ACC112 (cell line): ENCODE measurements around the gene PPP2R1B.

ENCODE experiments used
- H2AFZ ChIP-seq: fragments of 200-600 bp; sonication (generic); one replicate; pipeline ENCODE4 v1.6.0; 2017; ENCODE audit warnings: antibody characterized with exemption, low read length; ENCODE audit not compliant: unreplicated experiment
- H3K27ac ChIP-seq: fragments of 200-600 bp; sonication (generic); 2 replicates; pipeline ENCODE4 v1.5.1; 2014; ENCODE audit warnings: low read depth, mild to moderate bottlenecking, antibody characterized with exemption, low read length, moderate library complexity
- H3K27me3 ChIP-seq: fragments of 200-600 bp; sonication (generic); 2 replicates; pipeline ENCODE4 v1.6.1; 2014; ENCODE audit warnings: mild to moderate bottlenecking, antibody characterized with exemption, low read length, moderate library complexity, mixed read lengths; ENCODE audit not compliant: insufficient read depth
- H3K36me3 ChIP-seq: fragments of 200-600 bp; sonication (generic); 2 replicates; pipeline ENCODE4 v1.6.1; 2016; ENCODE audit warnings: mild to moderate bottlenecking, antibody characterized with exemption, low read length, moderate library complexity, mixed read lengths; ENCODE audit not compliant: insufficient read depth
- H3K4me1 ChIP-seq: fragments of 200-600 bp; sonication (generic); one replicate; pipeline ENCODE4 v1.6.1; 2016; ENCODE audit warnings: low read length, mixed read lengths; ENCODE audit not compliant: insufficient read depth, unreplicated experiment, control insufficient read depth
- H3K4me3 ChIP-seq: fragments of 200-600 bp; sonication (generic); 2 replicates; pipeline ENCODE4 v1.5.1; 2014; ENCODE audit warnings: mild to moderate bottlenecking, low read depth, low read length
- H3K79me2 ChIP-seq: fragments of 200-600 bp; sonication (generic); one replicate; pipeline ENCODE4 v1.6.0; 2016; ENCODE audit warnings: low read length; ENCODE audit not compliant: control insufficient read depth, unreplicated experiment, insufficient read depth

PPP2R1B gene

DNA sequence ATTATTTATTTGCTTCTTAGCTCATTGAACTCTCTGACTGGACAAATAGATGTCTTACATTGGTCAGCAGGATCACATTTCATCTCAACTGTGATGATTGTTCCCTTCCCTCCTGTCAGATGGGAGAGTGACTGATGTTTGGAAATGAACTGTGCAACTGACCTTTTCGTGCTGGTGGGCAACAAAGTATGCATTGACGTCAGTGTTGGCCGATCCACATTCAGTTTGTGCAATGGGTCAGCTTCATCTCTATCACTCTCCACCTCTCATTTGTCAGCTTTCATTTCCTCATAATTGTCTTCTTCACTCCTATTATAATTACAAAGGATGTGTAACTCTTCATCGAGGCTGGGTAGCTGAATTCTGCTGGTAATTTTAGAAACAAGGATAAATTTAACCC is 71.3 kb downstream of the PPP2R1B start:
- Histone ChIP-seq H3K27ac (peak overlapping the region; percentile 90), H3K4me3 (no peak overlapping the region), H3K4me1 (peaks cover 43% of the 10 kb centered on the region), H3K79me2 (no peaks in the 10 kb centered on the region), H2AFZ (no peak overlapping the region), H3K36me3 (no peaks in the 10 kb centered on the region), H3K27me3 (no peaks in the 10 kb centered on the region)

DNA sequence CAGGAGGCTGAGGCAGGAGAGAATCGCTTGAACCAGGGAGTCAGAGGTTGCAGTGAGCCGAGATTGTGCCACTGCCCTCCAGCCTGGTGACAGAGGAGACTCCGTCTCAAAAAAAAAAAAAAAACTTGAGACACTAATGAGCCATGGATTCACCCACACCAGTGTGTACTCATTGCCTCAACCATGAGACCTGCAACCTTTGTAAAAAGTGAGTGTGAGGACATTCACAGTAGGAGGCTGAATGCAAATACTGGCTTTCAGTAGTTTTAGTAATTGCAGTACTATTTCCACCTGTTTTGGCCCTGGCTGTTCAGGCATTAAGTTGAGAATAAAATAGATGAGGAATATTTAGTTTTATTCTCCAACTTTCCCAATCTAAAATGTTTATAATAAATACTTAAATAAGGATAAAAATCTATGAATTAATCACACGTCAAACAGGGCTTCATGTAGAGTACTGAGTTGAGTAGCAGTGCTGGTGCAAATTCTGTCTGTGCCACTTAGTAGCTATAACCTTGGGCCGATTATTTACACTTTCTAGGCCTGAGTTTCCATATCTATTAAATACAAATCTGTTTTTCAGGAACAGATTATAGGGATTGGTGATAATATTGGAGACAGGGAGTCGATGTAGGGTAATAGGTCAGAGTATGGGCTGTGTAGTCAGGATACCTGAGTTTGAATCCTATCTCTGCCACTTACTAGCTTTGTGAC is 72.8 kb downstream of the PPP2R1B start:
- Histone ChIP-seq H3K4me1 (peaks cover 39% of the 10 kb centered on the region), H3K79me2 (no peaks in the 10 kb centered on the region), H3K36me3 (peaks cover 11% of the 10 kb centered on the region), H2AFZ (no peak overlapping the region), H3K27ac (peak overlapping the region; percentile 90), H3K4me3 (no peak overlapping the region), H3K27me3 (no peaks in the 10 kb centered on the region)

DNA sequence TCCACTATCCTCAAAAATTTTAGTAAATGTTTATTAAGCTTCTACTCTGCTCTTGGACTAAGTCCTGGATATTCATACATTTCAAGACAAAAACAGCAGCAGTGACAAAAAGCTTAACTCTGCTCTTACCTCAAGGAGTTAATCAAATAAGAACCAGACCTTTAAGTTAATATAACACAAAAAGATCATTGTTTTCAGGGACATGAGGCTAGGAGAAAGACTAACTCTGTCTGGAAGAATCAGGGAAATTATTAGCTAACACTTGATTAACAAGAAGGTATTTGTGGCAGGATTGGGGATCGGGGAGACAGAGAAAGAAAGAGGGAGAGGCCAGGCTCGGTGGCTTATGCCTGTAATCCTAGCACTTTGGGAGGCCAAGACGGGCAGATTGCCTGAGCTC is 74.4 kb downstream of the PPP2R1B start:
- H3K79me2 ChIP-seq: no peaks in the 10 kb centered on the region
- no peak overlapping the region for H3K4me3 ChIP-seq
- no peak overlapping the region for H3K27ac ChIP-seq
- no peak overlapping the region for H2AFZ ChIP-seq
- no peaks in the 10 kb centered on the region for H3K27me3 ChIP-seq
- H3K4me1 ChIP-seq: peaks cover 31% of the 10 kb centered on the region
- peaks cover 11% of the 10 kb centered on the region for H3K36me3 ChIP-seq

DNA sequence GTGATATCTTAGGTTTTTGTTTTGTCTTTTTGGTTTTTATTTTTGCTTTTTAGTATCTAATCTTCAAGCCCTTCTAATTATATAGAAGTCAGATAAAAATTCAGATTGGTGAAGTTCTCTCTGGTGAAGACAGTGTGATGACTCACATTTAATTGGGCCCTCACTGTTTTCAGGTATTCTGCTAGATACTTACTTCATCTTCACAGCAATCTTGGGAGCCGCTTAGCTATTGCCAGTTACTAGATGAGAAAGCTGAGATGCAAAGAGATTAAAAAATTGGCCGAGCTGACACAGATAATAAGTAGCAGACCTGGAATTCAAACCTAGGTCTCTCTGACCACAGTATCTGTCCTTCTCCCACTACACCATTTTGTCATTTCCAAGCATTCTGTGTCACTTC is 75.0 kb downstream of the PPP2R1B start:
- no peaks in the 10 kb centered on the region for H3K79me2 ChIP-seq
- H2AFZ ChIP-seq: no peak overlapping the region
- H3K27ac ChIP-seq: no peak overlapping the region
- no peak overlapping the region for H3K4me3 ChIP-seq
- no peaks in the 10 kb centered on the region for H3K27me3 ChIP-seq
- H3K4me1 ChIP-seq: peaks cover 25% of the 10 kb centered on the region
- H3K36me3 ChIP-seq: peaks cover 11% of the 10 kb centered on the region

DNA sequence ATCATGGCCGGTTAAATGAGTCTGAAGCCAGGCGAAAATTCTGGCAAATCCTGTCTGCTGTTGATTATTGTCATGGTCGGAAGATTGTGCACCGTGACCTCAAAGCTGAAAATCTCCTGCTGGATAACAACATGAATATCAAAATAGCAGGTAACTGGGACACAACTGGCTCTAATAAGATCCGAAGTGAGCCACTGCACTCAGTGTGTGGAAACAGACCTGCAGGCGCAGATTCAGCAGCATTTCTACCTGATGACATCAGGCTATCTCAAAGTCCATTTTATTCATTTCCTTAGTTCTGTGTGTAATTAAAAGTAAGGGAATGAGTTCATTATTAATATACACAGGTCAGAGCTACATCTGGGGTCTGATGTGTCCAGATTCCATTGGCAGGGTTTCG is 78.2 kb downstream of the PPP2R1B start:
- no peaks in the 10 kb centered on the region for H3K27me3 ChIP-seq
- H3K4me1 ChIP-seq: no peaks in the 10 kb centered on the region
- H3K27ac ChIP-seq: no peak overlapping the region
- H2AFZ ChIP-seq: no peak overlapping the region
- no peak overlapping the region for H3K4me3 ChIP-seq
- no peaks in the 10 kb centered on the region for H3K79me2 ChIP-seq
- peaks cover 11% of the 10 kb centered on the region for H3K36me3 ChIP-seq

DNA sequence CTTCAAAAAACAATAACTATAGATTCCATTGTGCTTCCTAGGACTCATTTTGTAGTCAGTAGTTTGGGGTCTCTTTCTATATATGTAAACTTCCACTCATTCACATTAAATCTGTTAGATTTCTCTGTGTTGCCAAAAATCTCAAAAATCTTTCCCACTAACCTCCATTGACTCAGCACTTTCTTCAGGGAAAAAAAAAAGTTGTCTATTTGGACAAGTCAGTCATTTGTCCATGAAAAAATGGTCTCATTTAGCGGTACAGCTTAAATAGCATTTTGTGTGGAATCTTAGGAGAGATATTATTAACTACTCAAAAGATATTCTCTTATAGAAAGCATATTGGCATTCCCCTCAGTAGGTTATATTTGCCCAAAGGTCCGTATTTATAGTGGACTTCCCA is 81.9 kb downstream of the PPP2R1B start:
- Histone ChIP-seq H3K4me3 (no peak overlapping the region), H3K27ac (no peak overlapping the region), H2AFZ (no peak overlapping the region), H3K79me2 (no peaks in the 10 kb centered on the region), H3K36me3 (peaks cover 7% of the 10 kb centered on the region), H3K27me3 (no peaks in the 10 kb centered on the region), H3K4me1 (no peaks in the 10 kb centered on the region)

DNA sequence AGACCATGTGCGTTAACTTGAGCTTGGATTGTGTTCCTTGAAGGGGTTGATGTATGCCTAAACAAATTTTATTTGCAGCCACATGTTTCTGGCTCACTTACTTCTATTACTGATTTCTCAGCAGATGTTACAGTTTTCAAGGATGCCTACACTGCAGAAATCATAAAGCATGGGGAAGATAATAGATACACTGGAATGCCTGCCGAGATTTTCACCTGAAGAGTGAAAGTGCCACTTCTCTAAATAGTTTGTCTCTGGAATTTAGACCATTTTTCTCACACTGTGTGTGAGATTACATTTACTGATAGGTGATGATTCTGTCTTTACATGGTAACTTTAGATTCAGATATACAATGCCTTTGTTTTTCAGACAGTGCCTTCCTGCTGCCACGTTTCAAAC is 82.4 kb downstream of the PPP2R1B start:
- H3K4me3 ChIP-seq: no peak overlapping the region
- no peaks in the 10 kb centered on the region for H3K79me2 ChIP-seq
- no peaks in the 10 kb centered on the region for H3K27me3 ChIP-seq
- H3K36me3 ChIP-seq: peaks cover 3% of the 10 kb centered on the region
- H3K27ac ChIP-seq: no peak overlapping the region
- no peaks in the 10 kb centered on the region for H3K4me1 ChIP-seq
- no peak overlapping the region for H2AFZ ChIP-seq

DNA sequence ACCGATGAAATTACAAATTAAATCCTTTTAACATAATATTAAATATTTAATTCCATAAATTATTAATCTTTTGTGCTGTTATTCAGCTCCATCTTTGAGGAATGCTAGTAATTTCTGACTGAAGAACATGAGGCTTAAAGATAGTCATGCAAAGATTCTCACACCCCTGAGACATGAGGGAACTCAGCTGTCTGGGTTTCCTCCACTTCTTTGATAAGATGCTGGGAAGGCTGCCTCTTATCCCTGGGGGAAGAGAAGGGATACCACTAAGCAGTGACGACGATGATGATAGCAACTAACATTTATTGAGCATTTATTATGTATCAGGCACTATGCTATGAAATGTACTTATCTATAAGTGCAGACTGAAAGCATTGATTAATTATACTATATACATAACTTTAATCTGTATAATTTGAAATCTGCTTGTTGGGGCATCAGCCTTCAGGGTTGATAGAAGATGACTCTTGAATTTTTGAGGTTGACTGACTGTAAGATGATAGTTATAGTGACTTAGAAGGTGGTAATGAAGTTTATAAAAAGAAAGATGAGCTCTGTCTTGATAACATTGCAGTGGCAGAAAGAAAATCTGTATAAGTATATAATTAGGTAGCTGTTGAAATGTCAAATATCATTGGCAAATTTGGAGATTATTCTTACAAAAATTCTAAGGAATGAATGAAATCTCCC is 85.6 kb downstream of the PPP2R1B start:
- no peak overlapping the region for H3K27ac ChIP-seq
- H2AFZ ChIP-seq: no peak overlapping the region
- H3K27me3 ChIP-seq: no peaks in the 10 kb centered on the region
- H3K79me2 ChIP-seq: peaks cover 10% of the 10 kb centered on the region
- no peak overlapping the region for H3K4me3 ChIP-seq
- peaks cover 16% of the 10 kb centered on the region for H3K4me1 ChIP-seq
- H3K36me3 ChIP-seq: no peaks in the 10 kb centered on the region
